GM04503 (cell line): ENCODE measurements around the gene HTT-AS.

Experiments used
- DNase-seq: peaks from one replicate; pipeline ENCODE4 v3.0.0-alpha.2; 2012; ENCODE audit warnings: low read depth

Gene HTT-AS

DNA sequence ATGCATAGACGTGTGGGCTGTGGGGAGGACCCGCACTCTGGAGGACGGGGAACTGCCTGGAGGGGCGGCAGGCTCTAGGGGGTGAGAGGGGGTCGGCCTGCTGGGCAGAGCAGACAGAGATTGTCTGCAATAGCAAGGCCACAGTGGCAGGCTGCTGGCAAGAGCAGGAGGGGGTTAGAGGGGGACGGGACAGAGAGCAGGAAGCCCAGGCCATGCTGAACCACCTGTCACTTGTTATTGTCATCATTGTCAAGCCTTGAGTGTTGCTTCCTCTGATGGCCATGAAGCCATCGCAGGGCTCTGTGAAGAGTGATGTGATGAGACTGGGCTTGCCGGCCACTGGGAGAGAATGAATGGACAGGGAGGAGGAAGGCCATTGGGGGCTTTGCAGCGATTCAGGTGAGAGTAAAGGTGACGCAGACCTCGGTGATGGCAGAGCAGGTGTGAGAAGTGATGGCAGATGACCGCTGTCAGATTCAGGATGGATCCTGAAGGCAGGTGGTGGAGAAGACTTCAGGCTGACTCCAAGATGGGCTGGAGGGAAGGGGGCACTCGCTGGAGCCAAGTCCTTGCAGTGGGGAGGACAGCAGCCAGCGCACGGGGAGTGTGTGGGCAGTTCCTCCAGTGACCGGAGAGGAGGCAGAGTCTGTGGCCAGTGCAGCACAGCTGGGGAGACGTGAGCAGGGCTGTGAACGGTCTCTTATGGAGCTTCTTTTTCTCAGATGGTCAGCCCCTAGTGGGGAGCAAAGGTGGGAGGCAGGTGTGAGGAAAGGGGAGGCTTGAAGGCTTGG is 43.6 kb downstream of the HTT-AS start:
- no peak for DNase-seq

DNA sequence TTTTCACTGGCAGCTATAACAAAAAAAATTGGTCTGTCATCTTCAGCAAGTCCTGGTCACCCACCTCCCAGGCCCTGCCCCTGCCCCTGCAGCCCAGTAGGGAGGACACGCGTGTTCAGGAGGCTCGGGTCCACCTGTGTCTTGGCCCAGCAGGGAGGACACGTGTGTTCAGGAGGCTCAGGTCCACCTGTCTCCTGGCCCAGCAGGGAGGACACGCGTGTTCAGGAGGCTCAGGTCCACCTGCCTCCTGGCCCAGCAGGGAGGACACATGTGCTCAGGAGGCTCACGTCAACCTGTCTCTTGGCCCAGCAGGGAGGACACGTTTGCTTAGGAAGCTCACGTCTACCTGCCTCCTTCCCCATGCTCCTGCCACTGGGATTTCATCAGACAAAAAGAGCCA is 44.9 kb downstream of the HTT-AS start:
- DNase-seq = no peak

DNA sequence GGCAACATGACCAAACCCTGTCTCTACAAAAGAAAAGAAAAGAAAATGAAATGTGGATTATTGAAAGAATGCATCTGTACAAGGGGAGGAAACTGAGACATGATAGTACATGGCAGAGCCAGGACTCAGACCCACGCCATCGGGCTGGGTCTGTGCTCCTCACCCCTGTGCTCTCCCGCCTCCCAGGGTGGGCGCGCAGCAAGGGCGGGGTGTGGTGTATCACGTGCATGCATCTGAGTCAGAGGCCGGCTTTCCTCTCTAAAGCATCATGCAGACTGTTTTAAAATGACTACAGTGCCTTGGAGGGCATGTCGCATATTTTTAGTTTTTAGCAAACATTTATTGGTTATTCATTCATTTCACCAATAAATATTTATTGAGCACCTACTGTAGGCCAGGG is 47.8 kb downstream of the HTT-AS start:
- DNase-seq = no peak

DNA sequence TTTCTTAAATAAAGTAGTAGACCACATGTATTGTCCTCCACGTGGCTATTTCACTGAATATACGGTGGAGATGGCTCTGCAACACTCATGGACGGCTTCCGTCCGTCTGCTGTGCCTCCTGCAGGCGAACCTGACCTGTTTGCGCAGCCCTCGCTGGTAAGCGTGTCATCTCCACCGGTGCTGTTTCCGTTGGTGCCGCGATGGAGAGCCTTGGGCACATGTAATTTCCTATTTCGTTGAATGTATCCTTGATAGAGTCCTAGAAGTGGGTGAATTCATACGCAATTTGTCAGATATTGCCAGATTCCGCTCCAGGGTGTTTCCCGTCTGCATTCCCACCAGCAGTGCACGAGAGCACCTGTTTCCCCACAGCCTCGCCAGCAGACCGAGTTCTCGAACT is 48.5 kb downstream of the HTT-AS start:
- no peak for DNase-seq

DNA sequence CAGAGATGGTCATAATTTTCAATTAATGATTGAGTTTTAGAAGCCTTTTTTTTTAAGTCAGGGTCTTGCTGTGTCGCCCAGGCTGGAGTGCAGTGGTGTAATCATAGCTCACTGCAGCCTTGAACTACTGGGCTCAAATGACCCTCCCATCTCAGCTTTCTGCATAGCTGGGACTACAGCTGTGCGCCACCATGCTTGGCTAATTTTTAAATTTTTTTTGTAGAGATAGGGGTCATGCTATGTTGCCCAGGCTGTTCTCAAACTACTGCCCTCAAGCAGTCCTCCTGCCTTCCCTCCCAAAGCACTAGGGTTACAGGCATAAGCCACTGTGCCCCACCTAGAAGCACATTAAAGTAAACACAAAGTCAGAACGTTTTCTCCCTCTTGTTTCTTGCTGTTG is 51.7 kb downstream of the HTT-AS start:
- no peak for DNase-seq

DNA sequence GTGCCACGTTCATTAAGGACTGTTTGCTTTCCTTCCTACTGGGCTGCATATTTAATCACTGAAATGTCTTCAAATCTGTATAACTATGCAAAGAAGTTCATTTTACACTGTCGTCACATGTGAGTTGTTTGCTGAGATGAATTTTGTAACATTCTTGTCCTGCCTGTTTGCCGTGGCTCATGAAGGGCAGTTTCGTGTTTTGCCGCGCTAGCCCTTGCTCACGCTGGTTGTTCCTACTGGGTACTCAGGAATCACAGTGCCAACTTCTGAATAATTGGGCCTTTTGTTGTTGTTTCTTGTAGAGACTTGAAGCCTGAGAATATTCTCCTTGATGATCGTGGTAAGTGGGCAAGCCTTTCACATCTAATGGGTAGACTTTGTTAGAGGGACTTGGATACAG is 52.2 kb downstream of the HTT-AS start:
- DNase-seq = no peak

DNA sequence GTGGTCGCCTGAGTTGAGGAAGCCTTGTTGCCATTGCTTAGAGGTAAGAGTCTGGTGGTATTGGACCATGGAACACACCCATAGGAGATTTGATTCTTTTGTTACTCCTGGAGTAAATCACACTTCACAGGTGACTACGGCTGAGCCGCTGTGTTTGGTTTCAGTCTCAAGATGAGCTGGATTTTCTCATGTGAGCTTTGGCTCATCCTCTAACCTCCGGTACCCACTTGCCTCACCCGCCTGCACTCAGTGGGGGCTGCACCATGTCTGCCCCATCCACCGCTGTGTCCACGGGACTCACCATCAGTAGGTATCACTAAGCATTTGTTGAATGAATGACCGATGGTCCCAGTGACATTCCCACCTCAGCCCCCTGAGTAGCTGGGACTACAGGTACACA is 52.7 kb downstream of the HTT-AS start:
- no peak for DNase-seq

DNA sequence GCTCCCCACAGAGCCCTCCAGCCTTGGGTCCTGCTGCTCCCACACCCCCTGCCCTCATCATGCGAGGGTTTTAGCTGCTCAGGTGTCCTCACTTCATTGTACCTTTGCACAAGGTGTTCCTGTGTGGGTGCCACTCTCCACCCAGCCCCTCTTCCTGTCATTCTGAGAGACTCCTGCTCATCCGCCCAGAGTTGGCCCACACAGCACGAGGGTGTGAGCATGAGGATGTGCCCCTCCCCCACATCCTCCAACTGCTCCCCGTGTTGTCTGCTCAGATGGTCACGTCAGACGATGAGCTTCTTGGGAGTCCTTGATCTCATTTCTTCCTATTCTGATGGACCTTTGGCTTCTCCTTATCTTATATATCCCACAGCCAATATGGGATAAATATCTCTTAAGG is 53.2 kb downstream of the HTT-AS start:
- DNase-seq = no peak

DNA sequence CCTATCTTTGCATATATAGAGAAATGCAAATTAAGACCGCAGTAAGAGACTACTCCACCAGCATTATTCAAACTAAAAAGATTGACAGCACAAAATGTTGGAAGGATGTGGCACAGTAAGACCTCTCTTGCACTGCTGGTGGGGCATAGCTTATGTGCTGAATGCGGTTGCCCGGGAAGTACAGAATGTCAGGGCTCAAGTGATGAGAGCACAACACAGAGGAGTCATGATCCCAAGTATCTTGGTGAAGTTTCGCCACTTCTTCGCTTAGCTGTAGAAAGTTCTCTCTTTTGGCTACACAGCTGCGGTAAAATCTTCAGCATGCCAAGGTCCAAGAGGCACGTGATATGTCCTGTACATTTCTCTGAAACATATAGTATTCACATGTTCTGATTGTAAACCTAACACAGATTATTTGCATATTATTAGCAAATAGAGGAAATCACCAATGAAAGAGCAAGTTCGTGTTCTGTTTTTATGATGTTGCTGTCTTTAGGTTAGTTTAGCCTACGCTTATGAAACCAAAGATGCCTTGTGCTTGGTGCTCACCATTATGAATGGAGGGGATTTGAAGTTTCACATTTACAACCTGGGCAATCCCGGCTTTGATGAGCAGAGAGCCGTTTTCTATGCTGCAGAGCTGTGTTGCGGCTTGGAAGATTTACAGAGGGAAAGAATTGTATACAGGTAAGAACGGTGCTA is 55.0 kb downstream of the HTT-AS start:
- no peak for DNase-seq

DNA sequence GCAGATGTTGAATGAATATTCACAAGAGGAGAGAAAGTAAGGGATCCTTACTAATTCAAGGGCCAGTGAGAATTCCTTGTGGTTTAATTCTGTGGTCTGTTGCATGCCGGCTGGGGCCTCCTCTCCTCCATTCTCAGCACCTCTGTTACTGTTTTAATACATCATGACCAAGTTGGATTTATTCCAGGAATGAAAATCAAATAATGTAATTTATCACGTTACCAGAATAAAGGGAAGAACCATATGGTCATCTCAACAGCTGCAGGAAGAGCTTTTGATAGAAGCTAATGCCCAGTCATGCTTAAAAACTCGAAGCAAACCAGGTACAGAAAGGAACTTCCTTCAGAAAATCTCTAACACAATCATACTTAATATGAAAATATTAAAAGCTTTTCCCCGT is 56.8 kb downstream of the HTT-AS start:
- DNase-seq = no peak

DNA sequence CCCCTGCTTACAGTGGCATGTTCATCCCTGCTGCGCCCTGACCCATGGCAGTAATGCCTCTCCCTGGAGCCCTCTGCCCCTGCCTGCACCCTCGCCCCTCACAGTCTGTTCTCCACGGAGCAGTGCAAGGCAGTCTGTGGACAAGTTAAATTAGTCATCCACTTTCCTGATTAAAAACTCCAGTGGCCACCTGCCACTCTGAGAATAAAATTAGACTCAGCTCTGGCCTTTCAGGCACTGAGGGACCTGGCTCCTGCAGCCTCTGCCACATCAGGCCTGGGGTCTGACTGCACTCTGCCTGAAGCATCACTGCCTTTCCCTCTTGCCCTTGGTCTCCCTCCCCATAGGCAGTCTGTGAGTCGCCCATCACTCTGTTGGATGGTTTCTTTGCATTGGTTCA is 57.4 kb downstream of the HTT-AS start:
- DNase-seq = no peak

DNA sequence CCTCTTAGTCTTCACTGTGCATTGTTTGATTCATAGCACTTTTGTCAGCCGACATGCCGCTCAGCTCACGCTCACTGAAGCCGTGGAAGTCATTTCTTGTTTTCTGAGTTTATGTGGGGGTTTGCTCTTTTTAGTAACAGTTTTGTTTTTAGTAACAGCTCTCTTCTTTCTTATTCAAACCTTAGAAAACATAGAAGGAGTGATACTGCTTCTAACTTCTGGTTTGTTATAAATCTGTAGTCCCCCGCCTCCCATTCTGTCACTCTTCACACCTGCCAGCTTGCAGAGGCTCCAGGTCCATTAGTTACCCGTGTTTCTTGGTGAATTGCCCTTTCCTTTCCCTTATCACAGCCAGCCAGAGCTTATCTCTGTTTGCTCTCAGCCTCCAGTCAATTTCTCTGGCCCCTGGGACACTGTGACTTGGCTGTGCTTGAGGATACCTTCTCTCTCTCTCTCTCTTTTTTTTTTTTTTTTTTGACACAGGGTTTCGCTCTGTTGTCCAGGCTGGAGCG is 60.4 kb downstream of the HTT-AS start:
- no peak for DNase-seq
